Parathyroid adenoma (tissue), 2 donors: ENCODE data around the gene AVPI1.

ENCODE experiments used
- H2AFZ ChIP-seq: fragments of 300-600 bp; sonication (generic); one replicate; pipeline ENCODE4 v1.7.0; 2017; ENCODE audit warnings: antibody characterized with exemption, mild to moderate bottlenecking
- H3K27ac ChIP-seq: fragments of 300-600 bp; sonication (generic); one replicate; pipeline ENCODE4 v1.7.0; 2017
- H3K27me3 ChIP-seq: fragments of 300-600 bp; sonication (generic); one replicate; pipeline ENCODE4 v1.7.0; 2017; ENCODE audit warnings: low read length; ENCODE audit not compliant: control insufficient read depth, insufficient read depth
- H3K36me3 ChIP-seq: fragments of 300-600 bp; sonication (generic); one replicate; pipeline ENCODE4 v1.7.0; 2017; ENCODE audit warnings: low read length; ENCODE audit not compliant: control insufficient read depth, insufficient read depth
- H3K4me1 ChIP-seq: fragments of 300-600 bp; sonication (generic); one replicate; pipeline ENCODE4 v1.7.0; 2017; ENCODE audit warnings: control low read depth
- H3K4me2 ChIP-seq: fragments of 300-600 bp; sonication (generic); one replicate; pipeline ENCODE4 v1.7.0; 2017; ENCODE audit warnings: low read length
- H3K4me3 ChIP-seq: fragments of 300-600 bp; sonication (generic); one replicate; pipeline ENCODE4 v1.7.0; 2017; ENCODE audit warnings: low read depth, low read length
- H3K79me2 ChIP-seq: fragments of 300-600 bp; sonication (generic); one replicate; pipeline ENCODE4 v1.7.0; 2017; ENCODE audit warnings: control low read depth
- H3K9ac ChIP-seq: fragments of 300-600 bp; sonication (generic); one replicate; pipeline ENCODE4 v1.7.0; 2017; ENCODE audit warnings: mild to moderate bottlenecking
- H3K9me3 ChIP-seq: fragments of 300-600 bp; sonication (generic); one replicate; pipeline ENCODE4 v1.7.0; 2017; ENCODE audit warnings: low read length; ENCODE audit not compliant: control insufficient read depth
- TF ChIP-seq, protein P1 (sequence below): fragments of 300-600 bp; sonication (generic); IDR thresholded peaks from one replicate; pipeline ENCODE4 v1.7.0; 2017; ENCODE audit warnings: antibody characterized with exemption, mild to moderate bottlenecking
- donor health status: primary hyperparathyroidism.

AVPI1 gene

DNA sequence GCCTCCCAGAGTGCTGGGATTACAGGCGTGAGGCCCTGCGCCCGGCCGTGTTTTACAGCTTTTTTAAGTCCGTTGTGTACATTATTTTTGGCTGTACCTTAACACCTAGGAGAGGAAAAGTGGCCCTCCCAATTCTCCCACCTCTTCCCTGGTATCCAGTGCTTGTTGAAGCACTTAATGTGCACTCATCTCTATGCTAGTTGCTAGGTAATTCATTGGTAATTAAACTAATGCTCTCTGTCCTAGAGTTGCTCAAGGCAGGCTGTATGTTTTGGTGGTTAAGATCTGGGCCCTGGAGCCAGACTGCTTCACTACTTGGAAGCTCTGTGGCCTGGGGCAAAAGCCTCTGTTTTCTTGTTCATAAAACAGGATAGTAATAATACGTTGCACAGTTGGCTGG lies 19.6 kb downstream of the AVPI1 start:
- no peaks in the 10 kb centered on the region for H3K36me3 ChIP-seq

DNA sequence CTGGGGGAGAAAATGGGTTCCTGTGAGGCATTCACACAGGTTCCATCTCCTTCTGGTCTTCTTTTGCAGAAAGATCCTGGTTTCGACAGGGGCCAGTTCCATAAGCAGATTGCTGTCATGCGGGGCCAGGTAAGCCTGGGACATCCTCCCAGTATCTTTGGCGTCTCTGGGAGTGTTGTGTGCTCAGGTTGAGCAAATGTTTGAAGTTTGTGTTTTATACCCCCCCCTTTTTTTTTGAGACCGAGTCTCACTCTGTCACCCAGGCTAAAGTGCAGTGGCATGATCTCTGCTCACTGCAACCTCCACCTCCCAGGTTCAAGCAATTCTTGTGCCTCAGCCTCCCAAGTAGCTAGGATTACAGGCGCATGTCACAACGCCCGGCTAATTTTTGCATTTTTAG lies 20.0 kb downstream of the AVPI1 start:
- Histone ChIP-seq H3K9ac (no peak overlapping the region), H3K4me2 (no peak overlapping the region), H3K36me3 (no peaks in the 10 kb centered on the region), H3K27ac (no peak overlapping the region), H3K27me3 (no peaks in the 10 kb centered on the region), H3K79me2 (no peaks in the 10 kb centered on the region), H2AFZ (no peak overlapping the region), H3K9me3 (no peaks in the 10 kb centered on the region), H3K4me1 (no peaks in the 10 kb centered on the region), H3K4me3 (no peak overlapping the region)
- TF ChIP-seq, protein P1, sequence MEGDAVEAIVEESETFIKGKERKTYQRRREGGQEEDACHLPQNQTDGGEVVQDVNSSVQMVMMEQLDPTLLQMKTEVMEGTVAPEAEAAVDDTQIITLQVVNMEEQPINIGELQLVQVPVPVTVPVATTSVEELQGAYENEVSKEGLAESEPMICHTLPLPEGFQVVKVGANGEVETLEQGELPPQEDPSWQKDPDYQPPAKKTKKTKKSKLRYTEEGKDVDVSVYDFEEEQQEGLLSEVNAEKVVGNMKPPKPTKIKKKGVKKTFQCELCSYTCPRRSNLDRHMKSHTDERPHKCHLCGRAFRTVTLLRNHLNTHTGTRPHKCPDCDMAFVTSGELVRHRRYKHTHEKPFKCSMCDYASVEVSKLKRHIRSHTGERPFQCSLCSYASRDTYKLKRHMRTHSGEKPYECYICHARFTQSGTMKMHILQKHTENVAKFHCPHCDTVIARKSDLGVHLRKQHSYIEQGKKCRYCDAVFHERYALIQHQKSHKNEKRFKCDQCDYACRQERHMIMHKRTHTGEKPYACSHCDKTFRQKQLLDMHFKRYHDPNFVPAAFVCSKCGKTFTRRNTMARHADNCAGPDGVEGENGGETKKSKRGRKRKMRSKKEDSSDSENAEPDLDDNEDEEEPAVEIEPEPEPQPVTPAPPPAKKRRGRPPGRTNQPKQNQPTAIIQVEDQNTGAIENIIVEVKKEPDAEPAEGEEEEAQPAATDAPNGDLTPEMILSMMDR, result no peak

More for the DNA sequence above, 19.6 kb downstream of the AVPI1 start:
- Histone ChIP-seq H3K27ac (no peak overlapping the region), H3K4me2 (no peak overlapping the region), H3K4me1 (no peaks in the 10 kb centered on the region), H3K4me3 (no peak overlapping the region), H3K79me2 (no peaks in the 10 kb centered on the region), H3K27me3 (no peaks in the 10 kb centered on the region), H3K9me3 (no peaks in the 10 kb centered on the region), H2AFZ (no peak overlapping the region), H3K9ac (no peak overlapping the region)
- TF ChIP-seq, protein P1, result no peak

DNA sequence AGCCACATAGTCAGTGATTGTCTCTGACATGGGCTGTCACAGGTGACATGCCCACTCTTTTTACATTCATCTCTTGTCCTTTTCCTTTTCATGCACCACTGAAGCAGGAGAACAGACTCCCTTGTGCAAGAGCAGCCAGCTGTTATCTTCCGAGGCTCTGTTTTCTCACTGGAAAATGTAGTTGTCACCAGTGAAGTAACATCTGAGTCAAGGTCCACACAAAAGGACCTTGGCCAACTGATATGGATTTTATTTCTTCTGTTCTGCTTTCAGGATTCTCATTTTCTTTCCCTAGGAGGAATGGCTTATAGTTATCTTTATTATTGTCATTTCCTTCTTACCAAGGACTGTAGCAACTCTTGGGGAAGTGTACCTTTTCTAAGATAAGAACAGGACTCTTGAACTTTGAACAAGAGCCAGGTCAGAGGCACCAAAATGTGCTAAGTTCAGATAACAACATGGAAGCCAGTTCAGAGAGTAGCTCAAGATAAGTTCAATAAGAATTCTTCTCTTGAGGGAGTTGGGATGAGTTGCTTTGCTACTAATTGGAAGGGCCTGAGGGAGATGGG lies 22.7 kb downstream of the AVPI1 start:
- H3K9me3 ChIP-seq, result no peaks in the 10 kb centered on the region
- TF ChIP-seq, protein P1, result no peak
- H3K4me3 ChIP-seq, result no peak overlapping the region
- no peaks in the 10 kb centered on the region for H3K36me3 ChIP-seq
- H3K4me1 ChIP-seq, result no peaks in the 10 kb centered on the region
- H3K27ac ChIP-seq, result no peak overlapping the region
- no peak overlapping the region for H2AFZ ChIP-seq
- H3K27me3 ChIP-seq, result no peaks in the 10 kb centered on the region
- no peak overlapping the region for H3K9ac ChIP-seq
- no peaks in the 10 kb centered on the region for H3K79me2 ChIP-seq
- no peak overlapping the region for H3K4me2 ChIP-seq

DNA sequence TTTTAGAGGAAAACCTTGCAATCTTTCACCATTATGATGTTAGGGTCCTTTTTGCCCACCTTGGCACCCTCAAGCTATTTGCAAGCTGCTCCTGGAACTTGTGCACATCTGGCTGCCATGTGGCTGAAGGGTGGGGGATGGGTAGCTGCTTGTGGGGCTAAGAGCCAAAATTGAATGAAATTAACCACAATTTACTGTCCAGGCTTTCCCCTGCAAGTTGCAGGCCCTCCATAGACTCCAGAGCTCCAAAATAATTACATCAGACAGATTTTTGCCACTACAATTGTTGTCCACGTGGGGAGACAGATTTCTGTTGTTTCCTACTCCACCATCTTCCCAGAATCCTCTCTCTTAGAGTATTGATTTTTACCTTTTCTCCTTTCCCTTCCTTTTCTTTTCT lies 27.5 kb downstream of the AVPI1 start:
- Histone ChIP-seq H3K4me1 (no peaks in the 10 kb centered on the region), H3K27me3 (no peaks in the 10 kb centered on the region), H3K9me3 (no peaks in the 10 kb centered on the region), H3K4me3 (no peak overlapping the region), H2AFZ (no peak overlapping the region), H3K79me2 (no peaks in the 10 kb centered on the region), H3K4me2 (no peak overlapping the region), H3K27ac (no peak overlapping the region), H3K36me3 (no peaks in the 10 kb centered on the region), H3K9ac (no peak overlapping the region)
- TF ChIP-seq, protein P1, result no peak

DNA sequence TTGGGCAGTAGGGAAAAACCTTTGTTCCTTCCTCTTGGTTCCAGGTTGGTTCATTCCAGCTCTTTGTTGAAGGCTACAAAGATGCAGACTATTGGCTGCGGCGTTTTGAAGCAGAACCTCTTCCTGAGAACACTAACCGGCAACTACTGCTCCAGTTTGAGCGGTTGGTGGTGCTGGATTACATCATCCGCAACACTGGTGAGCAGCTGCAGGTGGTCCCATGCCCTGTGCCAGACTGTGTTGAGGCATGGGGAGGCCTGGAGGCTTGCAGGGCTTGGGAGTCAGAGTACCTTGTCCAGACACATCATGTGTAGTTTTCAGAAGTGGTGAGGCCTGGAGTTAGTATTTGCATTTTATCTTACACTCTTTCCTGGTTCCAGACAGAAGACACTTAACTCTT lies 30.3 kb downstream of the AVPI1 start:
- no peaks in the 10 kb centered on the region for H3K36me3 ChIP-seq
- no peaks in the 10 kb centered on the region for H3K79me2 ChIP-seq
- H3K27ac ChIP-seq, result no peak overlapping the region
- H3K4me2 ChIP-seq, result no peak overlapping the region
- no peaks in the 10 kb centered on the region for H3K9me3 ChIP-seq
- TF ChIP-seq, protein P1, result no peak
- no peak overlapping the region for H2AFZ ChIP-seq
- no peaks in the 10 kb centered on the region for H3K4me1 ChIP-seq
- H3K27me3 ChIP-seq, result no peaks in the 10 kb centered on the region
- H3K9ac ChIP-seq, result no peak overlapping the region
- H3K4me3 ChIP-seq, result no peak overlapping the region
